NCI-H1417 (cell line): ENCODE measurements around the gene MTARC1.

ENCODE experiments used
- DNase-seq, 3 experiments: peaks; one replicate each; lab custom pipeline; 2025; lab: John Stamatoyannopoulos, UW

Gene MTARC1

GRCh38 chr1:220833436-220833835 is 46.7 kb downstream of the MTARC1 start:
- no peak for DNase-seq

GRCh38 chr1:220834155-220834870 is 47.6 kb downstream of the MTARC1 start:
- no peak for DNase-seq
